ENCODE data around the gene NUDCD3. TPM values are rescaled to one million over a fixed set of nuclear protein-coding genes. Genes with fewer than 3 reads are reported as not detected.

Gene NUDCD3
- total RNA-seq, 4 donors from 2014 or later, result 28.5 to 115 (median 52.6) TPM

DNA sequence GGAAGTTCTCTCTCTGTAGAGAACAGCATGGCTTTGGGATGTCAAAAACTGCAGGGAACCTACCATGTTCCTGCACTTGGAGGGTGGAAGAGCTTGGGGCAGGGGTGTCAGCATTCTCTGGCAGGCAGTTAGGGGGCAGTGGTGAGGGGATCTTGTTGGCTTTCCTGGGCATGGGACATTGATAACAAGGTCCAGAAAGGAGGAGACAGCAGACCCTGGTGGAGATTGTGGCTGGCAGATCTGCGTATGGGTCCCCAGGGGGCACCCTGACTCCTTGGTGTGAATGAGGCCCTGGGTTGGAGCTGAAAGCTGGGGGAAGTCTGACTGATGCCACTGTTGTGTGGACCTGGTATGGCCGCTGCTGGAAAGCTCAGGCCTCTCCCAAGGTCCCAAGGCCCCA, 142.2 kb downstream of the NUDCD3 start:
- intact Hi-C loops (cut with DNase I; ENCODE audit: low total_unique reads), result no loop called here
- TF ChIP-seq, protein P1, sequence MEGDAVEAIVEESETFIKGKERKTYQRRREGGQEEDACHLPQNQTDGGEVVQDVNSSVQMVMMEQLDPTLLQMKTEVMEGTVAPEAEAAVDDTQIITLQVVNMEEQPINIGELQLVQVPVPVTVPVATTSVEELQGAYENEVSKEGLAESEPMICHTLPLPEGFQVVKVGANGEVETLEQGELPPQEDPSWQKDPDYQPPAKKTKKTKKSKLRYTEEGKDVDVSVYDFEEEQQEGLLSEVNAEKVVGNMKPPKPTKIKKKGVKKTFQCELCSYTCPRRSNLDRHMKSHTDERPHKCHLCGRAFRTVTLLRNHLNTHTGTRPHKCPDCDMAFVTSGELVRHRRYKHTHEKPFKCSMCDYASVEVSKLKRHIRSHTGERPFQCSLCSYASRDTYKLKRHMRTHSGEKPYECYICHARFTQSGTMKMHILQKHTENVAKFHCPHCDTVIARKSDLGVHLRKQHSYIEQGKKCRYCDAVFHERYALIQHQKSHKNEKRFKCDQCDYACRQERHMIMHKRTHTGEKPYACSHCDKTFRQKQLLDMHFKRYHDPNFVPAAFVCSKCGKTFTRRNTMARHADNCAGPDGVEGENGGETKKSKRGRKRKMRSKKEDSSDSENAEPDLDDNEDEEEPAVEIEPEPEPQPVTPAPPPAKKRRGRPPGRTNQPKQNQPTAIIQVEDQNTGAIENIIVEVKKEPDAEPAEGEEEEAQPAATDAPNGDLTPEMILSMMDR (IDR thresholded peaks at IDR 0.05), result no peak
- no peak for TF ChIP-seq POLR2A (IDR thresholded peaks at IDR 0.05)
- Histone ChIP-seq H3K36me3 (no peaks in the 10 kb centered on the region), H3K27me3 (no peaks in the 10 kb centered on the region), H3K27ac (no peak overlapping the region), H3K9me3 (no peaks in the 10 kb centered on the region), H3K4me3 (no peak overlapping the region), H3K4me1 (no peaks in the 10 kb centered on the region)
- no peak for DNase-seq

DNA sequence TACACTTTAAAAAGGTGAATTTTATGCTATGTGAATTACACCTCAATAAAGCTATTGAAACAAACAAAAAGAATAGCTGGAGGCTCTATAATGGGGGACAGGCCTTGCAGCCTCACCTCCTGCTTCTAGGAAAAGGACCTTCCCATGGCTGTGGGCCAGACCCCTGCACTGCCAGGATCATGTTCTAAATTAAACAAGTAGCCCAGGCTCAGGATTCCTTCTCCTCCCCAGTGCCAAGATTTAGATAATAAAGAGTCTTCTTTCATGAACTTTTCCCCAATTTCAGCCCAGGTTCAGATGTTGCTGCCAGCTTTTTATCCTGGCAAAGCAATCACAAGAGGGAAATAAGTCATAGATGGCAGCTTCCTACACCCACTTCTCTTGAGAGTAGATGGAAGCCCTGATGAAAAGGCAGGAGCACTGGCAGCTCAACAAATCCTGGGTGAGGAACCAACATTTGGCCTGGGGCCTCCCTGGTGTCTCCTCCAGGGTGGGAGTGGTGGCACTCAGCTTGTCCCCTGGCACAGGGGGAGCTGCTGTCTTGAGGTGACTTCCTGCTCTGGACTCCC, 142.8 kb downstream of the NUDCD3 start:
- H3K27me3 ChIP-seq, result no peaks in the 10 kb centered on the region
- DNase-seq, result no peak
- no peaks in the 10 kb centered on the region for H3K36me3 ChIP-seq
- no peak overlapping the region for H3K27ac ChIP-seq
- no peak overlapping the region for H3K4me3 ChIP-seq
- intact Hi-C loops (cut with DNase I; ENCODE audit: low total_unique reads), result no loop called here
- no peak for TF ChIP-seq POLR2A (IDR thresholded peaks at IDR 0.05)
- TF ChIP-seq, protein P1 (IDR thresholded peaks at IDR 0.05), result no peak
- H3K9me3 ChIP-seq, result no peaks in the 10 kb centered on the region
- no peaks in the 10 kb centered on the region for H3K4me1 ChIP-seq

DNA sequence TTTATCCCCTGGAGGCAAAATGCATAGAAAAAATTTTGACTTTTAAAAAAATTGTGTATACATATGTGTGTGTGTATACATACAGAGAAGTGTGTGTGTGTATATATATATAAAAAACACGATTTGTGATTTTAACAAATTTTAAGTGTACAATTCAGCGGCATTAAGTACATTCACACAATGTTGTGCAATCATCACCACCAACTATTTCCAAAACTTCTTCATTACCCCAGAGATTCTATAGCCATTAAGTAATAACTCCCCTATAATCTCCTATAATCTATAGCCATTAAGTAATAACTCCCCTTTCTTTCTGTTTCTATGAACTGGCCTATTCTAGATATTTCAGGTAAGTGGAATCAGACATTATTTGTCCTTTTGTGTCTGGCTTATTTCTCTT, 144.4 kb downstream of the NUDCD3 start:
- no peak overlapping the region for H3K4me3 ChIP-seq
- H3K4me1 ChIP-seq, result no peaks in the 10 kb centered on the region
- H3K36me3 ChIP-seq, result no peaks in the 10 kb centered on the region
- TF ChIP-seq, protein P1 (IDR thresholded peaks at IDR 0.05), result no peak
- TF ChIP-seq POLR2A (IDR thresholded peaks at IDR 0.05), result no peak
- H3K27me3 ChIP-seq, result no peaks in the 10 kb centered on the region
- no peaks in the 10 kb centered on the region for H3K9me3 ChIP-seq
- no peak overlapping the region for H3K27ac ChIP-seq
- DNase-seq, result no peak
- intact Hi-C loops (cut with DNase I; ENCODE audit: low total_unique reads), result no loop called here

DNA sequence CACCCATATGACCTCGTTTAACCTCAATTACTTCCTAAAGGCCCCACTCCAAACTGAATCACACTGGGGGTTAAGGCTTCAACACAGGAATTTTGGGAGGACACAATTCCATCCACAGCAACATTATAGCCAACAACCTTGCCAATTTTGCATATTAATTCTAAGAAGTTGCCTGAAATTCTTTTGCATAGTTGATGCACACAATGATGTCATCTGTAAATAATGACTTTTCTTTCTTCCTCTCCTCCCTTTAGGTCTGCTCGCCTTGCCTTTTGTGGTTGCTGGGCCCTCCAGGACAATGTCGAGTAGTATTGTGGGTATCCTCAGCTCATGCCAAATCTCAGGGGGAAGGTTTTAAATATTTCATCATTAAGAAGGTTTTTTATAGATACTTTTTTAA, 149.1 kb downstream of the NUDCD3 start:
- Histone ChIP-seq H3K4me1 (no peaks in the 10 kb centered on the region), H3K9me3 (no peaks in the 10 kb centered on the region), H3K36me3 (no peaks in the 10 kb centered on the region), H3K4me3 (no peak overlapping the region), H3K27ac (no peak overlapping the region), H3K27me3 (no peaks in the 10 kb centered on the region)
- intact Hi-C loops (cut with DNase I; ENCODE audit: low total_unique reads), result no loop called here
- no peak for DNase-seq
- TF ChIP-seq, protein P1 (IDR thresholded peaks at IDR 0.05), result no peak
- TF ChIP-seq POLR2A (IDR thresholded peaks at IDR 0.05), result no peak

DNA sequence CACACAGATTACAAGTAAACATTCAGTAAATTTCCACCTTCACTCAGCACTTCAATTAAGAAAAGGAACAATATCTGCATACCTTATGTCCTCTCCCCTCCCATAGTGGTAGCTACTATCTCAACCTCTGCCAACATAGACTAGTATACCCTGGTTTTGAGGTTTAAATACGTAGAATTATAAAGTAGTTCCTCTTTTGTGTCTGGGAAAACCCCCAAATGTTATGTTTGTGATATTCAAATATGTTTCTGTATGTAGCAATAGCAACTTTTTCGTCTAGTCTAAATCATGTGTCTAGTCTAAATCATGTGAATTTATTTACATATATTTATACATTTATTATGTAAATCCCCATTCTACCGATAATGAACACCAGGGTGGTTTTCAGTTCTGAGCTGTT, 151.9 kb downstream of the NUDCD3 start:
- H3K4me3 ChIP-seq, result no peak overlapping the region
- H3K27me3 ChIP-seq, result no peaks in the 10 kb centered on the region
- no peak overlapping the region for H3K27ac ChIP-seq
- no peaks in the 10 kb centered on the region for H3K9me3 ChIP-seq
- DNase-seq, result no peak
- peaks cover 0 to 4% of the 10 kb centered on the region in 2 donors for H3K4me1 ChIP-seq
- TF ChIP-seq, protein P1 (IDR thresholded peaks at IDR 0.05), result no peak
- no peak for TF ChIP-seq POLR2A (IDR thresholded peaks at IDR 0.05)
- intact Hi-C loops (cut with DNase I; ENCODE audit: low total_unique reads), result no loop called here
- no peaks in the 10 kb centered on the region for H3K36me3 ChIP-seq

All from uterus (tissue), 4 donors.